HEK293 (cell line): ENCODE measurements around the gene MBD5.

Source experiments
- SP2 ChIP-seq: fragments of 450-650 bp; formaldehyde crosslinking; IDR thresholded peaks from 2 replicates; pipeline ENCODE4 v1.5.1; 2016; ENCODE audit warnings: missing biosample characterization, missing genetic modification characterization
- ZFP41 ChIP-seq: fragments of 450-650 bp; formaldehyde crosslinking; IDR thresholded peaks from 2 replicates; pipeline ENCODE4 v1.5.1; 2016; ENCODE audit warnings: missing biosample characterization, missing genetic modification characterization, borderline replicate concordance
- ZNF449 ChIP-seq: fragments of 450-650 bp; formaldehyde crosslinking; IDR thresholded peaks from 2 replicates; pipeline ENCODE4 v1.5.1; 2017; ENCODE audit warnings: missing biosample characterization, mild to moderate bottlenecking, missing genetic modification characterization, moderate library complexity
- ZNF660 ChIP-seq: fragments of 450-650 bp; IDR thresholded peaks from 2 replicates; pipeline ENCODE4 v1.5.1; 2018; ENCODE audit warnings: missing biosample characterization, mild to moderate bottlenecking, missing genetic modification characterization
- ZNF76 ChIP-seq: fragments of 450-650 bp; formaldehyde crosslinking; IDR thresholded peaks from 2 replicates; pipeline ENCODE4; 2016; ENCODE audit warnings: low read depth, missing biosample characterization, missing genetic modification characterization, borderline replicate concordance
- TF ChIP-seq, protein P1 (sequence below): fragments of 450-650 bp; formaldehyde crosslinking; IDR thresholded peaks from 2 replicates; pipeline ENCODE4 v1.5.1; 2016; ENCODE audit warnings: missing biosample characterization, missing genetic modification characterization
- TF ChIP-seq, protein P2 (sequence below): fragments of 450-650 bp; formaldehyde crosslinking; IDR thresholded peaks from 2 replicates; pipeline ENCODE4 v1.5.1; 2016; ENCODE audit warnings: missing biosample characterization, missing genetic modification characterization
- TF ChIP-seq, protein P3 (sequence below): fragments of 450-650 bp; formaldehyde crosslinking; IDR thresholded peaks from 2 replicates; pipeline ENCODE4 v1.5.1; 2017; ENCODE audit warnings: missing biosample characterization, missing genetic modification characterization

DNA sequence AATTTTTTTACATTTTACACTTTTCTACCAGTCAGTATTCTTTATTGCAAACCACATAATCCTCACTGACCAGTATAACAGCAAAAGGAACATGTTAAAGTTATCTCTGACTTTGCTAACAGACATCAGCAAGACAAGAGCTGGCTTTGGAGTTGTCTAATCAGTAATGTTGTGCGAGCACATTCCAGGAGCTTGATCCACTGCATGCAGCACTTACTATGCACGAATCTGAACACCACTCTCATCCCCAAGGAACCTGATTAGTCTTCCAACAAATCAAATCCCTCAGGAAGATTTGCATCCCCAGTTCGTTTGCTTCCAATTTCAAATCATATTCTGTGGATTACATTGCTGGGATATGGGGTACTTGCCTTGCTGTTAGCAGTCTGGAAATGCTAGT, 354.3 kb downstream of the MBD5 start:
- TF ChIP-seq, protein P1, sequence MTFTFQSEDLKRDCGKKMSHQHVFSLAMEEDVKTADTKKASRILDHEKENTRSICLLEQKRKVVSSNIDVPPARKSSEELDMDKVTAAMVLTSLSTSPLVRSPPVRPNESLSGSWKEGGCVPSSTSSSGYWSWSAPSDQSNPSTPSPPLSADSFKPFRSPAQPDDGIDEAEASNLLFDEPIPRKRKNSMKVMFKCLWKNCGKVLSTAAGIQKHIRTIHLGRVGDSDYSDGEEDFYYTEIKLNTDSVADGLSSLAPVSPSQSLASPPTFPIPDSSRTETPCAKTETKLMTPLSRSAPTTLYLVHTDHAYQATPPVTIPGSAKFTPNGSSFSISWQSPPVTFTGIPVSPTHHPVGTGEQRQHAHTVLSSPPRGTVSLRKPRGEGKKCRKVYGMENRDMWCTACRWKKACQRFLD (tag by site-specific recombination) = no peak
- no peak for TF ChIP-seq ZFP41 (tag by site-specific recombination)
- no peak for TF ChIP-seq ZNF76 (tag by site-specific recombination)
- TF ChIP-seq SP2 (tag by site-specific recombination) = no peak
- TF ChIP-seq, protein P2, sequence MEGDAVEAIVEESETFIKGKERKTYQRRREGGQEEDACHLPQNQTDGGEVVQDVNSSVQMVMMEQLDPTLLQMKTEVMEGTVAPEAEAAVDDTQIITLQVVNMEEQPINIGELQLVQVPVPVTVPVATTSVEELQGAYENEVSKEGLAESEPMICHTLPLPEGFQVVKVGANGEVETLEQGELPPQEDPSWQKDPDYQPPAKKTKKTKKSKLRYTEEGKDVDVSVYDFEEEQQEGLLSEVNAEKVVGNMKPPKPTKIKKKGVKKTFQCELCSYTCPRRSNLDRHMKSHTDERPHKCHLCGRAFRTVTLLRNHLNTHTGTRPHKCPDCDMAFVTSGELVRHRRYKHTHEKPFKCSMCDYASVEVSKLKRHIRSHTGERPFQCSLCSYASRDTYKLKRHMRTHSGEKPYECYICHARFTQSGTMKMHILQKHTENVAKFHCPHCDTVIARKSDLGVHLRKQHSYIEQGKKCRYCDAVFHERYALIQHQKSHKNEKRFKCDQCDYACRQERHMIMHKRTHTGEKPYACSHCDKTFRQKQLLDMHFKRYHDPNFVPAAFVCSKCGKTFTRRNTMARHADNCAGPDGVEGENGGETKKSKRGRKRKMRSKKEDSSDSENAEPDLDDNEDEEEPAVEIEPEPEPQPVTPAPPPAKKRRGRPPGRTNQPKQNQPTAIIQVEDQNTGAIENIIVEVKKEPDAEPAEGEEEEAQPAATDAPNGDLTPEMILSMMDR (tag by site-specific recombination) = no peak
- no peak for TF ChIP-seq ZNF660 (tag by site-specific recombination)
- no peak for TF ChIP-seq ZNF449 (tag by site-specific recombination)
- TF ChIP-seq, protein P3, sequence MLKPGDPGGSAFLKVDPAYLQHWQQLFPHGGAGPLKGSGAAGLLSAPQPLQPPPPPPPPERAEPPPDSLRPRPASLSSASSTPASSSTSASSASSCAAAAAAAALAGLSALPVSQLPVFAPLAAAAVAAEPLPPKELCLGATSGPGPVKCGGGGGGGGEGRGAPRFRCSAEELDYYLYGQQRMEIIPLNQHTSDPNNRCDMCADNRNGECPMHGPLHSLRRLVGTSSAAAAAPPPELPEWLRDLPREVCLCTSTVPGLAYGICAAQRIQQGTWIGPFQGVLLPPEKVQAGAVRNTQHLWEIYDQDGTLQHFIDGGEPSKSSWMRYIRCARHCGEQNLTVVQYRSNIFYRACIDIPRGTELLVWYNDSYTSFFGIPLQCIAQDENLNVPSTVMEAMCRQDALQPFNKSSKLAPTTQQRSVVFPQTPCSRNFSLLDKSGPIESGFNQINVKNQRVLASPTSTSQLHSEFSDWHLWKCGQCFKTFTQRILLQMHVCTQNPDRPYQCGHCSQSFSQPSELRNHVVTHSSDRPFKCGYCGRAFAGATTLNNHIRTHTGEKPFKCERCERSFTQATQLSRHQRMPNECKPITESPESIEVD (tag by site-specific recombination) = no peak
